SK-N-SH (cell line): ENCODE measurements around the gene MAP2. TPM values are rescaled to one million over a fixed set of nuclear protein-coding genes. Genes with fewer than 3 reads are reported as not detected.

Experiments
- CTCF ChIA-PET: fragments of 300-600, 350-600 bp; formaldehyde crosslinking; extraction: SDS; loops from one replicate; lab custom pipeline; 2021; lab: Yijun Ruan, JAX
- POLR2A ChIA-PET: fragments of 350-600 bp; sonication (Branson Sonifier 250); formaldehyde crosslinking; extraction: SDS; loops from one replicate; lab custom pipeline; 2020; ENCODE audit warnings: antibody characterized with exemption, inconsistent platforms; lab: Yijun Ruan, JAX
- DNase-seq: peaks from one replicate; pipeline ENCODE4 v3.0.0; 2012
- H2AFZ ChIP-seq: fragments of 200-600 bp; sonication (generic); 2 replicates; pipeline ENCODE4 v1.8.1; 2016; ENCODE audit warnings: antibody characterized with exemption, mild to moderate bottlenecking, low read depth
- H3F3A ChIP-seq: fragments of 200-600 bp; sonication (generic); replicated peaks from 2 replicates; pipeline ENCODE3; 2016; ENCODE audit warnings: antibody characterized with exemption, mild to moderate bottlenecking; ENCODE audit not compliant: insufficient read depth
- H3K27ac ChIP-seq, 2 experiments: fragments of 200-500 bp in 1 of 2; fragments of 200-600 bp in 1 of 2; sonication (Bioruptor generic) in 1 of 2; sonication (generic), shearing (Covaris generic) in 1 of 2; 2 replicates each; pipeline versions ENCODE4 v1.5.1 to v1.6.1; 2014 to 2016; ENCODE audit warnings: low read depth in 2 of 2, inconsistent platforms in 1 of 2, low read length in 1 of 2, mild to moderate bottlenecking in 1 of 2, mixed read lengths in 1 of 2
- H3K27me3 ChIP-seq: fragments of 200-600 bp; sonication (generic), shearing (Covaris generic); 2 replicates; pipeline ENCODE4 v1.6.1; 2016; ENCODE audit warnings: mixed run types; ENCODE audit not compliant: insufficient read depth
- H3K36me3 ChIP-seq, 2 experiments: fragments of 200-500 bp in 1 of 2; fragments of 200-600 bp in 1 of 2; sonication (Bioruptor generic) in 1 of 2; sonication (generic) in 1 of 2; replicated peaks in 1 of 2; 2 replicates each; pipeline versions ENCODE3 to v1.5.1; 2014 to 2016; ENCODE audit warnings: low read length in 1 of 2, mild to moderate bottlenecking in 1 of 2; ENCODE audit not compliant: insufficient read depth in 2 of 2, control insufficient read depth in 1 of 2
- H3K4me1 ChIP-seq, 2 experiments: fragments of 200-500 bp in 1 of 2; fragments of 200-600 bp in 1 of 2; sonication (Bioruptor generic) in 1 of 2; sonication (generic), shearing (Covaris generic) in 1 of 2; 2 replicates each; pipeline versions ENCODE4 v1.5.1 to v1.6.1; 2014 to 2016; ENCODE audit warnings: low read depth in 1 of 2, low read length in 1 of 2, mixed run types in 1 of 2; ENCODE audit not compliant: insufficient read depth in 2 of 2, control insufficient read depth in 1 of 2
- H3K4me2 ChIP-seq: fragments of 200-600 bp; sonication (generic), shearing (Covaris generic); 2 replicates; pipeline ENCODE4 v1.6.1; 2017; ENCODE audit warnings: mixed run types
- H3K4me3 ChIP-seq, 2 experiments: fragments of 200-500 bp in 1 of 2; fragments of 200-600 bp in 1 of 2; sonication (Bioruptor generic) in 1 of 2; sonication (generic), shearing (Covaris generic) in 1 of 2; 2 replicates each; pipeline versions ENCODE4 v1.5.1 to v1.8.1; 2014 to 2016; ENCODE audit warnings: low read depth in 2 of 2, inconsistent platforms in 1 of 2, low read length in 1 of 2, mild to moderate bottlenecking in 1 of 2, mixed read lengths in 1 of 2, moderate library complexity in 1 of 2
- H3K79me2 ChIP-seq: fragments of 200-600 bp; sonication (generic); 2 replicates; pipeline ENCODE4 v1.8.1; 2017; ENCODE audit warnings: mild to moderate bottlenecking; ENCODE audit not compliant: insufficient read depth
- H3K9ac ChIP-seq: fragments of 200-600 bp; sonication (generic); 2 replicates; pipeline ENCODE4 v1.6.1; 2017; ENCODE audit warnings: mixed run types
- H3K9me2 ChIP-seq: fragments of 200-600 bp; sonication (generic); 2 replicates; pipeline ENCODE4 v1.6.1; 2017; ENCODE audit warnings: mixed run types
- H3K9me3 ChIP-seq: fragments of 200-600 bp; sonication (generic); 2 replicates; pipeline ENCODE4 v1.6.1; 2017; ENCODE audit warnings: mixed run types, mild to moderate bottlenecking, moderate library complexity
- H4K20me1 ChIP-seq: fragments of 200-600 bp; sonication (generic); 2 replicates; pipeline ENCODE4 v1.6.1; 2017; ENCODE audit warnings: mild to moderate bottlenecking, mixed run types; ENCODE audit not compliant: insufficient read depth
- CHD2 ChIP-seq: fragments of 150-350 bp; IDR thresholded peaks from 2 replicates; pipeline ENCODE4 v1.6.1; 2018; ENCODE audit warnings: low read length; ENCODE audit not compliant: partially characterized antibody
- FOXJ3 ChIP-seq: sonication (generic); formaldehyde crosslinking; IDR thresholded peaks from 2 replicates; pipeline ENCODE4 v1.5.1; 2020; ENCODE audit warnings: mild to moderate bottlenecking, missing genetic modification reagents
- FOXM1 ChIP-seq: IDR thresholded peaks from 2 replicates; pipeline ENCODE4 v1.4.0; 2012; ENCODE audit warnings: low read depth, mild to moderate bottlenecking
- GABPA ChIP-seq: IDR thresholded peaks from 2 replicates; pipeline ENCODE4 v1.4.0; 2012; ENCODE audit warnings: low read depth, mild to moderate bottlenecking
- JUND ChIP-seq: IDR thresholded peaks from 2 replicates; pipeline ENCODE4 v1.4.0; 2012
- NFIC ChIP-seq: IDR thresholded peaks from 2 replicates; pipeline ENCODE4 v1.4.0; 2012; ENCODE audit warnings: borderline replicate concordance
- PBX3 ChIP-seq: IDR thresholded peaks from 2 replicates; pipeline ENCODE4; 2012
- POLR2AphosphoS5 ChIP-seq: IDR thresholded peaks from 2 replicates; pipeline ENCODE4 v1.6.1; 2012; ENCODE audit warnings: low read depth, low read length
- RCOR1 ChIP-seq: fragments of 150-350 bp; IDR thresholded peaks from 2 replicates; pipeline ENCODE4 v1.6.1; 2017; ENCODE audit warnings: antibody characterized with exemption, low read length
- REST ChIP-seq: IDR thresholded peaks from 2 replicates; pipeline ENCODE4 v1.6.1; 2012; ENCODE audit warnings: mild to moderate bottlenecking, low read depth, low read length, moderate library complexity
- RXRA ChIP-seq: IDR thresholded peaks from 2 replicates; pipeline ENCODE4 v1.4.0; 2012; ENCODE audit warnings: low read depth, mild to moderate bottlenecking, borderline replicate concordance
- SIN3A ChIP-seq: IDR thresholded peaks from 2 replicates; pipeline ENCODE4 v1.6.1; 2012; ENCODE audit warnings: low read depth, mild to moderate bottlenecking, low read length, moderate library complexity, borderline replicate concordance
- TAF1 ChIP-seq: IDR thresholded peaks from 2 replicates; pipeline ENCODE4 v1.6.1; 2012; ENCODE audit warnings: low read depth, mild to moderate bottlenecking, low read length, moderate library complexity, borderline replicate concordance
- TCF12 ChIP-seq: IDR thresholded peaks from 2 replicates; pipeline ENCODE4 v1.4.0; 2012
- USF1 ChIP-seq: IDR thresholded peaks from 2 replicates; pipeline ENCODE4 v1.4.0; 2012; ENCODE audit warnings: low read depth, borderline replicate concordance
- WGBS: methylation state at CpG from one replicate; pipeline ENCODE4 v1.1.6; 2017; ENCODE audit warnings: low lambda C conversion rate; 5-methylcytosine and 5-hydroxymethylcytosine counted together
- polyA plus RNA-seq, 3 experiments: library from polyadenylated mRNA; depleted of rRNA; stranded (reverse); fragments of >200 nt; gene quantifications; 2 replicates each; pipeline ENCODE4 v1.2.3, GENCODE V29; 2012
- TF ChIP-seq, protein P1 (sequence below): fragments of 150-350 bp; IDR thresholded peaks from 2 replicates; pipeline ENCODE4 v1.6.1; 2016; ENCODE audit warnings: mild to moderate bottlenecking, low read depth, low read length
- TF ChIP-seq, protein P2 (sequence below): fragments of 200-600 bp; sonication (generic); IDR thresholded peaks from 2 replicates; pipeline ENCODE4 v1.6.1; 2017; ENCODE audit warnings: antibody characterized with exemption, mild to moderate bottlenecking, moderate library complexity
- TF ChIP-seq, protein P3 (sequence below): fragments of 150-350 bp; IDR thresholded peaks from 2 replicates; pipeline ENCODE4 v1.6.1; 2017; ENCODE audit warnings: antibody characterized with exemption, low read length, low read depth, borderline replicate concordance

Gene MAP2
- polyA plus RNA-seq, 1 of the 3 experiments (the other 2 are of a cell fraction) = 7.8 TPM

DNA sequence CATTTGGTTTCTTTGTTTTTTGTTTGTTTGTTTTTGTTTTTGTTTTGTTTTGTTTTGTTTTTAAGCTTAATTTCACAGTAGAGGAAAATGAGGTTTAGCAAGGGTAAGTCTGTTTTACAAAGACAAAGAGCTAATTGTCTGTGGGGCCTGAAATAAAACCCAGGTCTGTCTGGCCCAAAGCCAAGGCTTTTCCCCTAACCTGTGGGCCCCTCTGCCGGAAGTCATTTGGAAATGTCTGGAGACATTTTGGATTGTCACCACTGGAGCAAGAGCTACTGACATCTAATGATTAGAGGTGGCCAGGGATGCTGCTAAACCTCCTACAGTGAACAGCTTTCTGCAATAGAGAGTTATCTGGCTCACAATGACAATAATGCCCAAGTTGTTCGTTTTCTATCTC is 167.2 kb downstream of the MAP2 start:
- DNase-seq = no peak
- TF ChIP-seq, protein P1, sequence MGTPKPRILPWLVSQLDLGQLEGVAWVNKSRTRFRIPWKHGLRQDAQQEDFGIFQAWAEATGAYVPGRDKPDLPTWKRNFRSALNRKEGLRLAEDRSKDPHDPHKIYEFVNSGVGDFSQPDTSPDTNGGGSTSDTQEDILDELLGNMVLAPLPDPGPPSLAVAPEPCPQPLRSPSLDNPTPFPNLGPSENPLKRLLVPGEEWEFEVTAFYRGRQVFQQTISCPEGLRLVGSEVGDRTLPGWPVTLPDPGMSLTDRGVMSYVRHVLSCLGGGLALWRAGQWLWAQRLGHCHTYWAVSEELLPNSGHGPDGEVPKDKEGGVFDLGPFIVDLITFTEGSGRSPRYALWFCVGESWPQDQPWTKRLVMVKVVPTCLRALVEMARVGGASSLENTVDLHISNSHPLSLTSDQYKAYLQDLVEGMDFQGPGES = no peak
- TF ChIP-seq, protein P2, sequence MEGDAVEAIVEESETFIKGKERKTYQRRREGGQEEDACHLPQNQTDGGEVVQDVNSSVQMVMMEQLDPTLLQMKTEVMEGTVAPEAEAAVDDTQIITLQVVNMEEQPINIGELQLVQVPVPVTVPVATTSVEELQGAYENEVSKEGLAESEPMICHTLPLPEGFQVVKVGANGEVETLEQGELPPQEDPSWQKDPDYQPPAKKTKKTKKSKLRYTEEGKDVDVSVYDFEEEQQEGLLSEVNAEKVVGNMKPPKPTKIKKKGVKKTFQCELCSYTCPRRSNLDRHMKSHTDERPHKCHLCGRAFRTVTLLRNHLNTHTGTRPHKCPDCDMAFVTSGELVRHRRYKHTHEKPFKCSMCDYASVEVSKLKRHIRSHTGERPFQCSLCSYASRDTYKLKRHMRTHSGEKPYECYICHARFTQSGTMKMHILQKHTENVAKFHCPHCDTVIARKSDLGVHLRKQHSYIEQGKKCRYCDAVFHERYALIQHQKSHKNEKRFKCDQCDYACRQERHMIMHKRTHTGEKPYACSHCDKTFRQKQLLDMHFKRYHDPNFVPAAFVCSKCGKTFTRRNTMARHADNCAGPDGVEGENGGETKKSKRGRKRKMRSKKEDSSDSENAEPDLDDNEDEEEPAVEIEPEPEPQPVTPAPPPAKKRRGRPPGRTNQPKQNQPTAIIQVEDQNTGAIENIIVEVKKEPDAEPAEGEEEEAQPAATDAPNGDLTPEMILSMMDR = no peak
- TF ChIP-seq SIN3A (no peak), PBX3 (no peak), GABPA (no peak), FOXM1 (no peak), FOXJ3 (no peak), JUND (no peak), TCF12 (no peak), RXRA (no peak)
- TF ChIP-seq, all 33 proteins: peak for 0
- Histone ChIP-seq H3K4me1 (no peaks in the 10 kb centered on the region; a peak in 2 of 4 replicates), H2AFZ (no peak overlapping the region), H3F3A (no peaks in the 10 kb centered on the region), H4K20me1 (no peaks in the 10 kb centered on the region), H3K36me3 (no peaks in the 10 kb centered on the region), H3K79me2 (no peaks in the 10 kb centered on the region), H3K9ac (no peak overlapping the region), H3K9me3 (no peaks in the 10 kb centered on the region), H3K27ac (no peak overlapping the region), H3K9me2 (no peaks in the 10 kb centered on the region), H3K27me3 (no peaks in the 10 kb centered on the region), H3K4me3 (no peak overlapping the region), H3K4me2 (no peak overlapping the region)
- ChIA-PET CTCF (no interaction called here), POLR2A (no interaction called here)
- 73% methylated on average over 2 of the region's 2 CpGs for WGBS

GRCh38 chr2:209592106-209592505 is 168.3 kb downstream of the MAP2 start:
- DNase-seq = no peak
- H3K27ac ChIP-seq = peak overlapping the region in 1 of 2 experiments; percentile 34; a peak in 1 of 4 replicates
- no peaks in the 10 kb centered on the region for H4K20me1 ChIP-seq
- no peaks in the 10 kb centered on the region for H3K36me3 ChIP-seq
- ChIA-PET POLR2A (no interaction called here), CTCF (interaction anchor here (1.0 kb wide), 1 partner anchor 9 kb away, joined by 3 read pairs; no protein-coding TSS in a partner anchor)
- H3F3A ChIP-seq = peaks cover 3% of the 10 kb centered on the region
- H3K4me2 ChIP-seq = no peak overlapping the region
- no peaks in the 10 kb centered on the region for H3K79me2 ChIP-seq
- no peak overlapping the region for H3K9ac ChIP-seq
- H3K9me2 ChIP-seq = no peaks in the 10 kb centered on the region
- H3K4me1 ChIP-seq = no peaks in the 10 kb centered on the region; a peak in 2 of 4 replicates
- no peaks in the 10 kb centered on the region for H3K9me3 ChIP-seq
- no peak overlapping the region for H3K4me3 ChIP-seq
- H3K27me3 ChIP-seq = no peaks in the 10 kb centered on the region
- no peak overlapping the region for H2AFZ ChIP-seq
- 66% methylated on average over 3 of the region's 3 CpGs for WGBS
- TF ChIP-seq REST (no peak), USF1 (no peak), CHD2 (no peak), TAF1 (no peak), RCOR1 (no peak), NFIC (no peak), POLR2AphosphoS5 (no peak), RXRA (no peak)
- TF ChIP-seq, protein P3, sequence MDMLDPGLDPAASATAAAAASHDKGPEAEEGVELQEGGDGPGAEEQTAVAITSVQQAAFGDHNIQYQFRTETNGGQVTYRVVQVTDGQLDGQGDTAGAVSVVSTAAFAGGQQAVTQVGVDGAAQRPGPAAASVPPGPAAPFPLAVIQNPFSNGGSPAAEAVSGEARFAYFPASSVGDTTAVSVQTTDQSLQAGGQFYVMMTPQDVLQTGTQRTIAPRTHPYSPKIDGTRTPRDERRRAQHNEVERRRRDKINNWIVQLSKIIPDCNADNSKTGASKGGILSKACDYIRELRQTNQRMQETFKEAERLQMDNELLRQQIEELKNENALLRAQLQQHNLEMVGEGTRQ = no peak
